Prostate gland (tissue), 2 donors: ENCODE results near the gene CFDP1. TPM values are rescaled to one million over a fixed set of nuclear protein-coding genes. Genes with fewer than 3 reads are reported as not detected.
A peak's percentile ranks its signal among the peaks of the same experiment; 100 is the strongest.

Source experiments
- DNase-seq: peaks from one replicate; pipeline ENCODE4 v3.0.0-alpha.2; 2019; ENCODE audit warnings: low spot score
- H3K27ac ChIP-seq, 2 donors: fragments of 200-600 bp; sonication (generic); 2 replicates each; pipeline ENCODE4 v1.5.1; 2017 to 2019
- H3K27me3 ChIP-seq: fragments of 200-600 bp; sonication (generic); replicated peaks from 2 replicates; pipeline ENCODE4 v1.5.1; 2019; ENCODE audit not compliant: insufficient read depth
- H3K36me3 ChIP-seq, 2 donors: fragments of 200-600 bp; sonication (generic); 1 replicate in 1 of 2; 2 replicates in 1 of 2; pipeline versions ENCODE4 v1.5.1 to v1.8.1; 2017 to 2019
- H3K4me1 ChIP-seq: fragments of 200-600 bp; sonication (generic); replicated peaks from 2 replicates; pipeline ENCODE4 v1.5.1; 2019
- H3K4me3 ChIP-seq, 2 donors: fragments of 200-600 bp; sonication (generic); 2 replicates each; pipeline ENCODE4 v1.5.1; 2017 to 2019
- H3K9me3 ChIP-seq: fragments of 200-600 bp; sonication (generic); 2 replicates; pipeline ENCODE4 v1.5.1; 2017
- CTCF ChIP-seq, 4 experiments: fragments of 200-600 bp in 2 of 4; fragments of 450-650 bp in 2 of 4; sonication (generic) in 2 of 4; IDR thresholded peaks; 1 replicate in 3 of 4; 2 replicates in 1 of 4; pipeline ENCODE4 v1.5.1; 2016 to 2019; ENCODE audit warnings: antibody characterized with exemption in 4 of 4, mild to moderate bottlenecking in 2 of 4, moderate library complexity in 2 of 4
- POLR2A ChIP-seq: fragments of 450-650 bp; IDR thresholded peaks from one replicate; pipeline ENCODE4 v1.6.1; 2016; ENCODE audit warnings: antibody characterized with exemption, mild to moderate bottlenecking
- POLR2AphosphoS5 ChIP-seq: sonication (generic); formaldehyde crosslinking; IDR thresholded peaks from one replicate; pipeline ENCODE4 v1.6.1; 2017; ENCODE audit warnings: antibody characterized with exemption
- WGBS: methylation state at CpG from one replicate; pipeline ENCODE4 v1.1.5; 2018; 5-methylcytosine and 5-hydroxymethylcytosine counted together
- intact Hi-C: fragments of 100-400 bp; cut with DNase I; formaldehyde crosslinking; loops from one replicate; pipeline ENCODE4 v1.14.2; 2022
- total RNA-seq, 2 donors: library from RNA; depleted of rRNA; stranded (reverse); fragments of >200 nt; gene quantifications; one replicate each; pipeline ENCODE4 v1.1.0, GENCODE V29; 2016

Gene CFDP1
- total RNA-seq, 2 donors from 2014 or later = 67.9 to 101 TPM

DNA sequence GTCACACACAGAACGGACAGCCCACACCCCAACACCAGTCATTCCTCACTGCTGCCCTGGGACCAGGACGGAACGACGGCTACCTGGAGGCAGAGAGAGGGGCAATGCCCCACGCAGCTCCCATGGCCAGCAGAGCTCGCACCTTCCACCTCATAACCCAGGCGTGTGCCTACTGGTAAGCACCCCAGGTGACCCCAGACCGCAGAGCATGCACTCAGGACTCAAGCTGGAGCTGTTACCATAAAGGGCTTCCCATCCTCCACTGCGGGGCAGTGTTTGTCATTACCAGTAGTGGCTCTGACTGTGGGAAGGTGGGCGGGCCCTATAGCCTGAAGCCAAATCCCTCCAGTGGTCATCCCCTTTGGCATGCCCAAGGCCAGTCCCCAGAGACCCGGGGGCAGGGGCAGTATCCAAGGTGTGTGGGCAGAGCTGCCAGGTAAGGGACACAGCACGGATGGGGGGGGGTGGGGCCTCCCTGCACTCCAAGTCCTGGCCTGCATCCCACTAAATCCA is 177.2 kb downstream of the CFDP1 start:
- H3K4me1 ChIP-seq = peaks cover 19% of the 10 kb centered on the region
- H3K9me3 ChIP-seq = no peaks in the 10 kb centered on the region
- peak overlapping the region in 1 of 2 donors; percentile 56 for H3K27ac ChIP-seq
- no peak for TF ChIP-seq POLR2A
- no peak for TF ChIP-seq POLR2AphosphoS5
- TF ChIP-seq CTCF (IDR thresholded peaks at IDR 0.05) = no peak
- intact Hi-C loops = no loop called here
- H3K27me3 ChIP-seq = no peaks in the 10 kb centered on the region
- H3K4me3 ChIP-seq = no peak overlapping the region
- 55% methylated on average over 12 of the region's 12 CpGs for WGBS
- DNase-seq = no peak
- no peaks in the 10 kb centered on the region for H3K36me3 ChIP-seq

DNA sequence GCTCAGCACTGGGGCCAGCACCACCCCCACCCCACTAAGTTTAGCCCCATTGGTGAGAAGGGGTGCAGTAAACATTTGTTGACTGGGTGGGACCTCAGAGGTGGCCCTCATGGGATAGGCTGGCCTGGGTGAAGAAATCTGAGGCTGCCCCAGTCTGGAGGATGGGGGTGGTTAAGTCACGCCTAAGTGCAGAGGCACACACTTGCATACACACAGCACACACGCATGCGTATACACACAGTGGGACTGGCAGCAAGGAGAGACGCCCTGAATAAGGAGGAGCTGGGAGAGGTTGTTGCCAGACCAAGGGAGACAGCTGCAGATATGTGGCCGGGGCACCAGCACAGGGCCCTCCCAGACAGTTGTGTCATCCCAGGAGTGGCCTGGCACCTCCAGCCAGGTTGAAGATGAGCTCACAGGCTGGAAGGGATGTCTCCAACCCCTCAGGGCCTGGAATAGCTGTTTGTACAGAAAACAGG is 178.9 kb downstream of the CFDP1 start:
- no peak overlapping the region for H3K27ac ChIP-seq
- H3K27me3 ChIP-seq = no peaks in the 10 kb centered on the region
- WGBS = 72% methylated on average over 5 of the region's 5 CpGs
- TF ChIP-seq POLR2AphosphoS5 (no peak), POLR2A (no peak), CTCF (IDR thresholded peaks at IDR 0.05) (no peak)
- peaks cover 24% of the 10 kb centered on the region for H3K4me1 ChIP-seq
- no peak overlapping the region for H3K4me3 ChIP-seq
- no peak for DNase-seq
- intact Hi-C loops = loop anchor here (5.0 kb wide), 1 partner anchor 133 kb away; no protein-coding TSS in a partner anchor
- no peaks in the 10 kb centered on the region for H3K36me3 ChIP-seq
- no peaks in the 10 kb centered on the region for H3K9me3 ChIP-seq

DNA sequence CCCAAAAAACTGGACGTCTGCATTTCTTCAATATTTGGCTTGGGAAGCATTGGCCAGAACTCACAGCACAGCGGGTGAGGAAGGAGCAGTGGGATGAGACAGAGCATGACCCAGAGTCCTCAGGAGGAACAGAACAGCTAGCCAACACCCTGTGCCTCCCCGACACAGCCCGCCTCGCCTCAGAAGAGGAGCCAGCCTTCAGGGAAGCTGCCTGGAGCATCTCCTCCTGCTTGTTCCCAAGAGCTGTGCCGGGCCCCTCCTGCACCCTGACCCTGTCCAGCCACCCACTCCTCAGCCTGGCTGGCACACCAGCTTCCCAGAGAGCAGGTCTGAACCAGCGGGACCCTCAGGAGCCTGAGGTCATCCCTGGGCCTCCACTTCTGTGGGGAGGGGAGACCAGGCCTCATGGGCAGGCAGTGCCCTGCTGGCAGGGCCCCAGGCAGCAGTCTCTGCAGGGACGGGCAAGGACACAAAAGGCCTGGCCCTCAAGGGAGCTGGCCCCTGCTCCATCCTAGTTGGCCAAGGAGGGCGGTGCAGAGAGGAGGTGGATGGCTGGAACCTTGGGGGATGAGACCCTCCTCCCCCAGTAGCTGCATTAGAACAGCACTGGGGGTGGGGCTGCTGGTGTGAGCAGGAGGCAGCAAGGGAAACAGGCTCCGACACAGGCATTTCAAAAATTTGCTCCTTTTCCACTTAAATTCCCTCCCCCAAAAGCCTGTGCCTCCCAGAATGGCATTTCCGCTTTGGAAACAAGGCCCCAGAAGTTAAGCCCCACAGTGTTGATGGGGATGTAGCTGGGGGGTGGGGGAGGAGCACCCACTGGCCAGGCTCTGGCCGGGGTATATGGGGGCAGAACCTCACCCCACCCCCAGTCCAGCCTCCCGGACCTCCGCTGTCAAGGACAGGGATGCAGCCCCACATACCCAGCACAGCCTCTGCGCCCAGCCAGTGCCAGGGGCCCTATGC is 180.1 kb downstream of the CFDP1 start:
- no peak overlapping the region for H3K4me3 ChIP-seq
- H3K36me3 ChIP-seq = no peaks in the 10 kb centered on the region
- H3K27me3 ChIP-seq = no peaks in the 10 kb centered on the region
- H3K27ac ChIP-seq = peak overlapping the region; percentile 88 to 89
- TF ChIP-seq POLR2AphosphoS5 (no peak), POLR2A (no peak), CTCF (IDR thresholded peaks at IDR 0.05) (no peak)
- intact Hi-C loops = loop anchor here (5.0 kb wide), 1 partner anchor 134 kb away; no protein-coding TSS in a partner anchor
- no peaks in the 10 kb centered on the region for H3K9me3 ChIP-seq
- no peak for DNase-seq
- WGBS = 46% methylated on average over 15 of the region's 15 CpGs
- peaks cover 34% of the 10 kb centered on the region for H3K4me1 ChIP-seq

DNA sequence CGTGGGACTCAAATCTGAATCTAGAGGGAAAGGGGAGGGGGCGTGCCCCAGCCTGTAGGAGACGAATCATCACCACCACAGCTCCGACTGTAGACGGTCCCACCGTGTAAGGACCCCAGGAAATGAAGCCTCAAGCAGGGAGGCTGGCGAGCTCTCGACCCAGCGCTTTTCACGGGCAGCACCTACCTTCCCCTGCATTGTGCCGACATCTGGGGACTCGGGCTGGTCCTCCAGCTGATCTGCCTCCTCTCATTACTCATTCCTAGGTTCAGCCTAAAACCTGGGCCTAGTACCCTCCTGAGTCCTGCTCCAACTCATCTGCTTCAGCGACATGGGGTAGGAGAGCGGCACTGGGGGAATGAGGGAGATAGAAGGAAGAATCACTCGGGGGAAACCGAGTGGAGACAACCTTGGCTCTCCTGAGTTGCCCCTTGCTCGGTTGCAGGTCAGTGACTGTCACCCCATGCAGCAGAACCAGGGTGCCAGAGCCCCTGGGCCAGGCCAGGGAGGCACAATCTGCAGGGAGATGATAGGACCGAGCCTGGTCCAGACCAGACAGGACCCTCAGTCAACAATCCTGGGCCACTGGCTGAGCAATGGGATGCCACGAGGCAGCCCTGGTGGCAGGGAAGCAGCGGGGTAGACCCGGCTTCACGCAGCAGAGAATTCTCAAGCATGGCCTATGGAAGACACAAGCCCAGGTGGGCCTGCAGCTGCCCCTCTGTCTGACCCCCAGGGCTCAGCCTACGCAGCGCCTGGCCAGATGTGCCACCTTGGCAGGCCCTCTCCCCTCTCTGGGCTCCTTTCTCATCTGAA is 181.0 kb downstream of the CFDP1 start:
- H3K9me3 ChIP-seq = no peaks in the 10 kb centered on the region
- H3K27me3 ChIP-seq = no peaks in the 10 kb centered on the region
- 69% methylated on average over 20 of the region's 24 CpGs for whole genome bisulfite sequencing
- H3K27ac ChIP-seq = peak overlapping the region; percentile 88 to 89
- TF ChIP-seq POLR2A = no peak
- TF ChIP-seq POLR2AphosphoS5 = no peak
- no peak for TF ChIP-seq CTCF (IDR thresholded peaks at IDR 0.05)
- H3K36me3 ChIP-seq = no peaks in the 10 kb centered on the region
- H3K4me1 ChIP-seq = peaks cover 34% of the 10 kb centered on the region
- H3K4me3 ChIP-seq = peak overlapping the region in 1 of 2 donors; percentile 81
- no peak for DNase-seq
- intact Hi-C loops = loop anchor here (5.0 kb wide), 1 partner anchor 135 kb away; no protein-coding TSS in a partner anchor
